Measurements from ENCODE around the gene FGFR2.

Gene FGFR2

GRCh38 chr10:121618906-121619305 lies 20.7 kb upstream of the FGFR2 start:
- H3K27me3 ChIP-seq (ENCODE audit: insufficient read depth, low read depth) = no peaks in the 10 kb centered on the region
- H3K9ac ChIP-seq = no peak overlapping the region
- H3K4me3 ChIP-seq (IDR thresholded peaks at IDR 0.05; ENCODE audit: insufficient read depth, low read depth, low read length) = no peak overlapping the region
- H3K27ac ChIP-seq = no peak overlapping the region
- H2AFZ ChIP-seq (ENCODE audit: low read depth) = no peak overlapping the region
- TF ChIP-seq CTCF (conservative IDR thresholded peaks at IDR 0.05; ENCODE audit: low read depth, low read length) = no peak
- no peaks in the 10 kb centered on the region for H3K79me2 ChIP-seq (ENCODE audit: insufficient read depth, low read depth)
- no peaks in the 10 kb centered on the region for H3K4me1 ChIP-seq (ENCODE audit: low read depth, poor library complexity, severe bottlenecking)
- no peaks in the 10 kb centered on the region for H4K20me1 ChIP-seq (ENCODE audit: insufficient read depth)
- H3K36me3 ChIP-seq (ENCODE audit: insufficient read depth) = no peaks in the 10 kb centered on the region
- no peak overlapping the region for H3K4me2 ChIP-seq

GRCh38 chr10:121617176-121617575 lies 18.9 kb upstream of the FGFR2 start:
- Histone ChIP-seq H3K36me3 (ENCODE audit: insufficient read depth) (no peaks in the 10 kb centered on the region), H2AFZ (ENCODE audit: low read depth) (no peak overlapping the region), H3K27ac (no peak overlapping the region), H3K9ac (no peak overlapping the region), H3K79me2 (ENCODE audit: insufficient read depth, low read depth) (no peaks in the 10 kb centered on the region), H3K27me3 (ENCODE audit: insufficient read depth, low read depth) (no peaks in the 10 kb centered on the region), H4K20me1 (ENCODE audit: insufficient read depth) (no peaks in the 10 kb centered on the region), H3K4me3 (IDR thresholded peaks at IDR 0.05; ENCODE audit: insufficient read depth, low read depth, low read length) (no peak overlapping the region), H3K4me1 (ENCODE audit: low read depth, poor library complexity, severe bottlenecking) (no peaks in the 10 kb centered on the region), H3K4me2 (no peak overlapping the region)
- no peak for TF ChIP-seq CTCF (conservative IDR thresholded peaks at IDR 0.05; ENCODE audit: low read depth, low read length)

- Histone ChIP-seq H3K4me1 (ENCODE audit: low read depth, poor library complexity, severe bottlenecking) (no peaks in the 10 kb centered on the region), H3K4me2 (no peak overlapping the region), H3K79me2 (ENCODE audit: insufficient read depth, low read depth) (no peaks in the 10 kb centered on the region), H3K9ac (no peak overlapping the region), H3K27me3 (ENCODE audit: insufficient read depth, low read depth) (no peaks in the 10 kb centered on the region), H3K27ac (no peak overlapping the region), H2AFZ (ENCODE audit: low read depth) (no peak overlapping the region), H3K36me3 (ENCODE audit: insufficient read depth) (no peaks in the 10 kb centered on the region), H3K4me3 (IDR thresholded peaks at IDR 0.05; ENCODE audit: insufficient read depth, low read depth, low read length) (no peak overlapping the region), H4K20me1 (ENCODE audit: insufficient read depth) (no peaks in the 10 kb centered on the region)
- no peak for TF ChIP-seq CTCF (conservative IDR thresholded peaks at IDR 0.05; ENCODE audit: low read depth, low read length)
These were observed 18.0 kb upstream of the FGFR2 start for GRCh38 chr10:121616291-121616690.

- H3K36me3 ChIP-seq (ENCODE audit: insufficient read depth) = no peaks in the 10 kb centered on the region
- no peaks in the 10 kb centered on the region for H3K4me1 ChIP-seq (ENCODE audit: low read depth, poor library complexity, severe bottlenecking)
- H3K4me3 ChIP-seq (IDR thresholded peaks at IDR 0.05; ENCODE audit: insufficient read depth, low read depth, low read length) = no peak overlapping the region
- no peaks in the 10 kb centered on the region for H3K27me3 ChIP-seq (ENCODE audit: insufficient read depth, low read depth)
- no peak overlapping the region for H2AFZ ChIP-seq (ENCODE audit: low read depth)
- H3K4me2 ChIP-seq = no peak overlapping the region
- H3K27ac ChIP-seq = no peak overlapping the region
- no peaks in the 10 kb centered on the region for H3K79me2 ChIP-seq (ENCODE audit: insufficient read depth, low read depth)
- no peak for TF ChIP-seq CTCF (conservative IDR thresholded peaks at IDR 0.05; ENCODE audit: low read depth, low read length)
- no peak overlapping the region for H3K9ac ChIP-seq
- H4K20me1 ChIP-seq (ENCODE audit: insufficient read depth) = no peaks in the 10 kb centered on the region
These were observed 17.6 kb upstream of the FGFR2 start for GRCh38 chr10:121615836-121616235.

GRCh38 chr10:121615435-121615793 lies 17.2 kb upstream of the FGFR2 start:
- Histone ChIP-seq H3K27ac (no peak overlapping the region), H3K4me2 (no peak overlapping the region), H3K27me3 (ENCODE audit: insufficient read depth, low read depth) (no peaks in the 10 kb centered on the region), H3K4me1 (ENCODE audit: low read depth, poor library complexity, severe bottlenecking) (no peaks in the 10 kb centered on the region), H3K9ac (no peak overlapping the region), H3K79me2 (ENCODE audit: insufficient read depth, low read depth) (no peaks in the 10 kb centered on the region), H2AFZ (ENCODE audit: low read depth) (no peak overlapping the region), H3K36me3 (ENCODE audit: insufficient read depth) (no peaks in the 10 kb centered on the region), H3K4me3 (IDR thresholded peaks at IDR 0.05; ENCODE audit: insufficient read depth, low read depth, low read length) (no peak overlapping the region), H4K20me1 (ENCODE audit: insufficient read depth) (no peaks in the 10 kb centered on the region)
- no peak for TF ChIP-seq CTCF (conservative IDR thresholded peaks at IDR 0.05; ENCODE audit: low read depth, low read length)
